OCI-LY7 (cell line): ENCODE data around the gene MOBP. TPM values are rescaled to one million over a fixed set of nuclear protein-coding genes. Genes with fewer than 3 reads are reported as not detected.
"Not testable (repeated sequence)": the region's sequence is repeated elsewhere in the genome, so short reads cannot be mapped to it uniquely, and the experiment has no call there.

ENCODE experiments used
- BruUV-seq: library from RNA; stranded (reverse); fragments of 400-500 nt; replicated peaks from 2 replicates; lab custom pipeline; 2021; lab: Mats Ljungman, UMichigan
- CTCF ChIA-PET: fragments of 300-600 bp; sonication (Branson Sonifier 250); formaldehyde crosslinking; loops from one replicate; lab custom pipeline; 2022; ENCODE audit warnings: antibody characterized with exemption; ENCODE audit not compliant: unreplicated experiment; lab: Charles Lee
- POLR2A ChIA-PET: fragments of 300-600 bp; sonication (Branson Sonifier 250); formaldehyde crosslinking; loops from one replicate; lab custom pipeline; 2022; ENCODE audit warnings: antibody characterized with exemption; lab: Charles Lee
- DNase-seq: peaks from one replicate; pipeline ENCODE4 v3.0.0-alpha.2; 2015; ENCODE audit warnings: low spot score
- H2AFZ ChIP-seq: fragments of 200-600 bp; sonication (generic), shearing (Covaris generic); 2 replicates; pipeline ENCODE4 v1.6.1; 2014; ENCODE audit warnings: mild to moderate bottlenecking, antibody characterized with exemption, low read length, moderate library complexity
- H3K27ac ChIP-seq: fragments of 200-600 bp; sonication (generic); 2 replicates; pipeline ENCODE4 v1.5.1; 2014; ENCODE audit warnings: mixed run types, low read depth, mild to moderate bottlenecking, moderate library complexity, low read length, inconsistent platforms; ENCODE audit not compliant: poor library complexity, severe bottlenecking
- H3K36me3 ChIP-seq: fragments of 200-600 bp; sonication (generic); 2 replicates; pipeline ENCODE4 v1.6.1; 2014; ENCODE audit warnings: mild to moderate bottlenecking, antibody characterized with exemption, low read length, moderate library complexity, mixed read lengths; ENCODE audit not compliant: insufficient read depth
- H3K4me1 ChIP-seq: fragments of 200-600 bp; sonication (generic); 2 replicates; pipeline ENCODE4 v1.5.1; 2014; ENCODE audit warnings: mild to moderate bottlenecking, low read length; ENCODE audit not compliant: insufficient read depth, poor library complexity, severe bottlenecking
- H3K4me2 ChIP-seq: fragments of 200-600 bp; sonication (generic); 2 replicates; pipeline ENCODE4 v1.6.1; 2014; ENCODE audit warnings: mild to moderate bottlenecking, low read length
- H3K4me3 ChIP-seq: fragments of 200-600 bp; sonication (generic); 2 replicates; pipeline ENCODE4 v1.5.1; 2014; ENCODE audit warnings: mild to moderate bottlenecking, low read depth, low read length; ENCODE audit not compliant: poor library complexity, severe bottlenecking
- H3K79me2 ChIP-seq: fragments of 200-600 bp; sonication (generic); 2 replicates; pipeline ENCODE4 v1.6.1; 2016; ENCODE audit warnings: low read depth, mild to moderate bottlenecking, low read length, moderate library complexity, mixed read lengths; ENCODE audit not compliant: insufficient read depth
- H3K9me2 ChIP-seq: fragments of 200-600 bp; sonication (generic); 2 replicates; pipeline ENCODE4 v1.6.1; 2016; ENCODE audit warnings: mild to moderate bottlenecking, low read length, mixed read lengths; ENCODE audit not compliant: insufficient read depth
- H3K9me3 ChIP-seq: fragments of 200-600 bp; sonication (generic); 2 replicates; pipeline ENCODE4 v1.6.1; 2014; ENCODE audit warnings: mild to moderate bottlenecking, mixed run types, low read length, mixed read lengths
- H4K20me1 ChIP-seq: fragments of 200-600 bp; sonication (generic); 2 replicates; pipeline ENCODE4 v1.6.1; 2014; ENCODE audit warnings: mild to moderate bottlenecking, antibody characterized with exemption, low read length, moderate library complexity, mixed read lengths; ENCODE audit not compliant: insufficient read depth
- CTCF ChIP-seq: fragments of 200-600 bp; sonication (generic); conservative IDR thresholded peaks from 2 replicates; pipeline ENCODE4 v1.5.1; 2014; ENCODE audit warnings: mild to moderate bottlenecking, antibody characterized with exemption, low read length, moderate library complexity, mixed read lengths
- EZH2phosphoT487 ChIP-seq: fragments of 200-600 bp; sonication (generic); IDR thresholded peaks from 2 replicates; pipeline ENCODE4 v1.6.1; 2018; ENCODE audit warnings: low read depth, borderline replicate concordance, mild to moderate bottlenecking, mixed run types, antibody characterized with exemption, low read length, moderate library complexity, mixed read lengths
- intact Hi-C: fragments of 100-400 bp; cut with micrococcal nuclease; formaldehyde crosslinking; loops from one replicate; pipeline ENCODE4 v1.10.0; 2022; ENCODE audit not compliant: unreplicated experiment
- total RNA-seq, 2 experiments: library from RNA; depleted of rRNA in 1 of 2; stranded (reverse); fragments of >200 nt in 1 of 2; shearing (Covaris generic) in 1 of 2; gene quantifications; 2 replicates each; pipeline ENCODE4 v1.2.3, GENCODE V29; 2014 to 2022

MOBP gene
- total RNA-seq, 2 experiments from 2014 or later, result not detected

GRCh38 chr3:39454591-39455217, 12.8 kb upstream of the MOBP start:
- Histone ChIP-seq H3K27ac (no peak overlapping the region), H3K4me2 (no peak overlapping the region), H3K9me3 (no peaks in the 10 kb centered on the region), H4K20me1 (no peaks in the 10 kb centered on the region), H2AFZ (no peak overlapping the region), H3K9me2 (no peaks in the 10 kb centered on the region), H3K4me3 (no peak overlapping the region), H3K4me1 (no peaks in the 10 kb centered on the region), H3K79me2 (no peaks in the 10 kb centered on the region), H3K36me3 (no peaks in the 10 kb centered on the region)
- DNase-seq, result no peak
- ChIA-PET CTCF (no interaction called here), POLR2A (no interaction called here)
- intact Hi-C loops, result no loop called here
- no peak for TF ChIP-seq EZH2phosphoT487
- no peak for TF ChIP-seq CTCF
- BruUV-seq, result no TSS peak

- no peak overlapping the region for H3K4me2 ChIP-seq
- no peak overlapping the region for H3K4me3 ChIP-seq
- TF ChIP-seq CTCF, result no peak
- TF ChIP-seq EZH2phosphoT487, result no peak
- BruUV-seq, result no TSS peak
- no peak for DNase-seq
- no peak overlapping the region for H3K27ac ChIP-seq
- POLR2A ChIA-PET, result no interaction called here
- no peaks in the 10 kb centered on the region for H4K20me1 ChIP-seq
- H3K36me3 ChIP-seq, result no peaks in the 10 kb centered on the region
- no peaks in the 10 kb centered on the region for H3K9me2 ChIP-seq
- CTCF ChIA-PET, result no interaction called here
- H3K9me3 ChIP-seq, result no peaks in the 10 kb centered on the region
- no peaks in the 10 kb centered on the region for H3K4me1 ChIP-seq
- H2AFZ ChIP-seq, result no peak overlapping the region
- intact Hi-C loops, result no loop called here
- H3K79me2 ChIP-seq, result no peaks in the 10 kb centered on the region
Observed at GRCh38 chr3:39456159-39456558, 11.3 kb upstream of the MOBP start.

- ChIA-PET POLR2A (no interaction called here), CTCF (no interaction called here)
- H2AFZ ChIP-seq, result no peak overlapping the region
- no TSS peak for BruUV-seq
- intact Hi-C loops, result no loop called here
- H3K4me3 ChIP-seq, result no peak overlapping the region
- no peaks in the 10 kb centered on the region for H3K9me2 ChIP-seq
- H3K4me2 ChIP-seq, result no peak overlapping the region
- no peaks in the 10 kb centered on the region for H3K4me1 ChIP-seq
- H4K20me1 ChIP-seq, result no peaks in the 10 kb centered on the region
- TF ChIP-seq EZH2phosphoT487, result no peak
- TF ChIP-seq CTCF, result no peak
- no peak for DNase-seq
- H3K27ac ChIP-seq, result no peak overlapping the region
- no peaks in the 10 kb centered on the region for H3K36me3 ChIP-seq
- no peaks in the 10 kb centered on the region for H3K79me2 ChIP-seq
- no peaks in the 10 kb centered on the region for H3K9me3 ChIP-seq
Observed at GRCh38 chr3:39457361-39457760, 10.1 kb upstream of the MOBP start.

GRCh38 chr3:39458579-39458978, 8.9 kb upstream of the MOBP start:
- BruUV-seq, H3K9me3 ChIP-seq, H3K4me1 ChIP-seq, intact Hi-C loops, H3K4me2 ChIP-seq, H3K36me3 ChIP-seq, H3K4me3 ChIP-seq, H3K79me2 ChIP-seq, H3K27ac ChIP-seq, DNase-seq, H2AFZ ChIP-seq, H4K20me1 ChIP-seq, CTCF ChIA-PET, H3K9me2 ChIP-seq: not testable (repeated sequence)
- POLR2A ChIA-PET, result interaction anchor here (0.6 to 0.9 kb wide), 3 partner anchors 29 to 1579 kb away, joined by 3 to 4 read pairs (median 3); no protein-coding TSS in a partner anchor
